ENCODE results near the gene PREB.

Gene PREB

GRCh38 chr2:27152102-27152795 is 17.8 kb upstream of the PREB start:
- no peak for DNase-seq (ENCODE audit: low read depth)

- no peak for DNase-seq (ENCODE audit: low read depth)
Observed at GRCh38 chr2:27150639-27151230, 16.3 kb upstream of the PREB start.

GRCh38 chr2:27149570-27150405 is 15.4 kb upstream of the PREB start:
- DNase-seq (ENCODE audit: low read depth): no peak

GRCh38 chr2:27148801-27149439 is 14.5 kb upstream of the PREB start, which contains the start of gene TCF23:
Gene TCF23 (plus strand): TSS chr2:27149004. CDS start chr2:27149134, 130 bp downstream.
- no peak for DNase-seq (ENCODE audit: low read depth)

GRCh38 chr2:27147935-27148334 is 13.5 kb upstream of the PREB start:
- no peak for DNase-seq (ENCODE audit: low read depth)

GRCh38 chr2:27145682-27146081 is 11.2 kb upstream of the PREB start:
- no peak for DNase-seq (ENCODE audit: low read depth)

- no peak for DNase-seq (ENCODE audit: low read depth)
Observed at GRCh38 chr2:27143285-27143684, 8.8 kb upstream of the PREB start.

GRCh38 chr2:27139310-27139709 is 4.9 kb upstream of the PREB start, which contains the start of gene PRR30:
Gene PRR30 (minus strand): TSS chr2:27139410. CDS start chr2:27138329, 1,081 bp downstream.
- no peak for DNase-seq (ENCODE audit: low read depth)

- no peak for DNase-seq (ENCODE audit: low read depth)
Observed at GRCh38 chr2:27138111-27138510, 3.7 kb upstream of the PREB start.

GRCh38 chr2:27137322-27137935 is 3.0 kb upstream of the PREB start:
- no peak for DNase-seq (ENCODE audit: low read depth)

- no peak for DNase-seq (ENCODE audit: low read depth)
Observed at GRCh38 chr2:27136751-27137150, 2.3 kb upstream of the PREB start.

- no peak for DNase-seq (ENCODE audit: low read depth)
Observed at GRCh38 chr2:27135478-27135955, 1.1 kb upstream of the PREB start.

- DNase-seq (ENCODE audit: low read depth): no peak
Observed at GRCh38 chr2:27134781-27135477, 493 bp upstream of the PREB start.

- DNase-seq (ENCODE audit: low read depth): no peak
Observed at GRCh38 chr2:27133195-27133875, 1.1 kb downstream of the PREB start.

- DNase-seq (ENCODE audit: low read depth): no peak
Observed at GRCh38 chr2:27131429-27131828, 3.0 kb downstream of the PREB start.

GRCh38 chr2:27130396-27130795 is 4.0 kb downstream of the PREB start:
- DNase-seq (ENCODE audit: low read depth): no peak

- no peak for DNase-seq (ENCODE audit: low read depth)
Observed at GRCh38 chr2:27128668-27129571, 5.5 kb downstream of the PREB start.

GRCh38 chr2:27127883-27128667 is 6.4 kb downstream of the PREB start:
- no peak for DNase-seq (ENCODE audit: low read depth)

- no peak for DNase-seq (ENCODE audit: low read depth)
Observed at GRCh38 chr2:27126252-27126710, 8.2 kb downstream of the PREB start.
